Fibroblast of skin of left biceps (primary cell): ENCODE results near the gene ERO1B.
"Not testable (repeated sequence)": the region's sequence is repeated elsewhere in the genome, so short reads cannot be mapped to it uniquely, and the experiment has no call there.

Source experiments
- DNase-seq, 2 experiments: peaks; one replicate each; pipeline ENCODE4 v3.0.0-alpha.2; 2013; ENCODE audit warnings: low read depth in 2 of 2

The ERO1B gene

DNA sequence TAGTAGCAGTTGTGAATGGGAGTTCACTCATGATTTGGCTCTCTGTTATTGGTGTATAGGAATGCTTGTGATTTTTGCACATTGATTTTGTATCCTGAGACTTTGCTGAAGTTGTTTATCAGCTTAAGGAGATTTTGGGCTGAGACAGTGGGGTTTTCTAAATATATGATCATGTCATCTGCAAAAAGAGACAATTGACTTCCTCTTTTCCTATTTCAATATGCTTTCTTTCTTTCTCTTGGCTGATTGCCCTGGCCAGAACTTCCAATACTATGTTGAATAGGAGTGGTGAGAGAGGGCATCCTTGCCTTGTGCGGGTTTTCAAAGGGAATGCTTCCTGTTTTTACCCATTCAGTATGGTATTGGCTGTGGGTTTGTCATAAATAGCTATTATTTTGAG lies 93.7 kb downstream of the ERO1B start:
- not testable (repeated sequence) for DNase-seq

DNA sequence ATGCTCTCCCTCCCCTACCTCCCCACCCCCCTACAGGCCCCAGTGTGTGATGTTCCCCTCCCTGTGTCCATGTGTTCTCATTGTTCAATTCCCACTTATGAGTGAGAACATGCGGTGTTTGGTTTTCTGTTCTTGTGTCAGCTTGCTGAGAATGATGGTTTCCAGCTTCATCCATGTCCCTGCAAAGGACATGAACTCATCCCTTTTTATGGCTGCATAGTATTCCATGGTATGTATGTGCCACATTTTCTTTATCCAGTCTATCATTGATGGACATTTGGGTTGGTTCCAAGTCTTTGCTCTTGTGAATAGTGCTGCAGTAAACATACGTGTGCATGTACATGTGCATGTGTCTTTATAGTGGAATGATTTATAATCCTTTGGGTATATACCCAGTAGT lies 95.3 kb downstream of the ERO1B start:
- DNase-seq = not testable (repeated sequence)

DNA sequence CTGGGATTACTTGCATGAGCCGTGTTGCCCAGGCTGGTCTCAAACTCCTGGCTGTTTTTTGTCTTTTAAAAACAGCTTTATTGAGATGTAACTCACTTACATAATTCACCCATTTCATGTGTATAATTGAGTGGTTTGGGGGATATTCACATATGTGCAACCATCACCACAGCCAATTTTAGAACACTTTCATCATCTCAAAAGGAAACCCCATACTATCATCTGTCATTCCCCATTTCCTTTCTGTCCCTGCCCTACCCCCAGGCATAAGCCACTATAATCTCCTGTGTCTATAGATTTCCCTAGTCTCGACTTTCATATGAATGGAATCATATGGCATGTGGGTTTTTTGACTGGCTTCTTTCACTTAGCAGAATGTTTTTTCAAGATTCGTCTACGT lies 96.1 kb downstream of the ERO1B start:
- no peak for DNase-seq

- no peak for DNase-seq
Measured at GRCh38 chr1:236181059-236181458, 100.7 kb downstream of the ERO1B start.

- DNase-seq = no peak
Measured at GRCh38 chr1:236179634-236180033, 102.1 kb downstream of the ERO1B start.

- no peak for DNase-seq
Measured at GRCh38 chr1:236176337-236177336, 105.1 kb downstream of the ERO1B start.

DNA sequence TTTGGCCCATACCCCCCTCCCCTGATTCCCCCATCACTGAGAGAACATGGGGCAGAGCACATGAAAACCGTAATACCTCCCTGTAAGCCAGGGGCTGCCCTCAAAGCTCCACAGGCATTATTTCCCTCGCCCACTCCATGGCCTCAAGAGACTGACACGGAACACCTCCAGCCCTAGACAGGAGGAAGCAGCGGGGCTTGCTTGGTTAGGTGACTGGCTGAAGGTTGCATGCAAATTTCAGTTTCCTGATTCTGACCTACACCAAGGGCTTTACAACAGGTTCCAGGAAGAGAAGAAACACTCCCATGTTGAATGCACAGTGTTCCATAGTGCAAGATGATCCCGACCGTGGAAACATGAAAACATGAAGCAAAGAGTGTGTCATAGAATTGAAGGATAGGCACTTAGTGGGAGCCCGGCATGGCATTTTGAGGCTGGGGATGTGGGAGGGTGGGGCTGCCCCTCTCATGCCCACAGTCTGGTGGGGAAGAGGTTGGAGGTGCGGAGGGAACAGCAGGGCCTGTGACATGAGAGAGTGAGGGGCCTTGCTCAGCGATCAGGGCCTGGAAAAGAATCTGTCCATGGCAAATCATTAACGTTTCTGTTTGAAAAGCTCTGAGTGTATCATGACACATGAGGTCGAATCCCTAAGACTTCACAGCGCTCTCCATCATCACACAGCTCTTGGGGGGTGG lies 106.0 kb downstream of the ERO1B start:
- no peak for DNase-seq

DNA sequence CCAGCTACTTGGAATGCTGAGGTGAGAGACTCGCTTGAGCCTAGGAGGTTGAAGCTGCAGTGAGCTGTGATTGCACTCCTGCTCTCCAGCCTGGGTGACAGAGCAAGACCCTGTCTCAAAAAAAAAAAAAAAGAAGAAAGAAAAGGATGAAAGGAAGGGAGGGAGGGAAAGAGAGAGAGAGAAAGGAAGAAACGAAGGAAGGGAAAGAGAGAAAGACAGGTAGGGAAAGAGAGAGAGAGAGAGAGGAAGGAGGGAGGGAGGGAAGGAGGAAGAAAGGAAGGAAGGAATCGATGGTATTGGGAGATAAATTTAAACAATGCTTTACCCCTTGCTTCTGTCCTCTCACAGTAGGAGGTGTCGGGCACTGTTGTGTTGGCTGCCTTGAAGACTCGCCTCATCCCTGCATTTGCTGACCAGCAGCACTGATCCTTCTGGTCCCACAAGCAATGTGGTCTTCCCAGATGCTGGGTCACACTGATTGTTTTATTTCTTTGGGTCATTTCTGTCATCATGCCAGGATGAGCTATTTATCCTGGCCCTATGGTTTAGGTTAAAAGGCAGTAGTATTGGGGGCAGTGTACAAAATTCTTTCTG lies 108.5 kb downstream of the ERO1B start:
- DNase-seq = no peak

- peak; percentile 42 to 57 for DNase-seq
Measured at GRCh38 chr1:236172041-236172579, 109.6 kb downstream of the ERO1B start.

- no peak for DNase-seq
Measured at GRCh38 chr1:236168716-236169429, 112.9 kb downstream of the ERO1B start.

DNA sequence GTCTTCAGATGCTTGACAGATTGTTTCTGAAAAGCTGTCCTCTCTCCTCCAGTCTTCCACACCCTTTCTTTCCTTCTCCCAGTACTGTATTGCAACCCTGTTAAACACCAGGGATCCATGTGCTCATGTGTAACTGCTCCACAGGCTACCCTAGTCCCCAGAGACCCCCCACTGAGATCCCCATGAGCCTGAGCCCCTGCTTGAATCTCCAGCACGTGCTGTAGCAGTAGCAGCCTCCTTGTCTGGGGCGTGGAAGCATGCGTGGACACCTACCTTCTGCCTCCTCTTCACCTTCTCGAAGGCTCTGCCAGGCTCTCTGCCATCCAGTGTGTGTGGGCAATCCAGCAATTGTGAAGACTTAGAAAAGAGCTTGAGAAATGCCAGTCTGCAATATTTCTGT lies 114.2 kb downstream of the ERO1B start:
- no peak for DNase-seq

DNA sequence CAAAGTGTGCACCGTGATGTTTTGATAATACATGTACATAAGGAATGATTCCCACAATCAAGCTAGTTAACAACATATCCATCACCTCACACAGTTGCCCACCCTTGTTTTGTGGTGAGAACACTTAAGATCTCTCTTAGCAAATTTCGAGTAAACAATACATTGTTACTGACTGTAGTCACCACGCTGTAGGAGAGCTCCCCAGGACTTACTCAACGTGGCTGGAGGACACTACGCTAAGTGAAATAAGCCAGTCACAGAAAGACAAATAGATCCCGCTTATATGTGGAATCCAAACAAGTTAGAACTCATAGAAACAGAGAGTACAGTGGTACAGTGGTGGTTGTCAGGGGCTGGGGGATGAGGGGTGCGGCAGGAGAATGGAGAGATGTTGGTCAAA lies 114.6 kb downstream of the ERO1B start:
- DNase-seq = no peak

DNA sequence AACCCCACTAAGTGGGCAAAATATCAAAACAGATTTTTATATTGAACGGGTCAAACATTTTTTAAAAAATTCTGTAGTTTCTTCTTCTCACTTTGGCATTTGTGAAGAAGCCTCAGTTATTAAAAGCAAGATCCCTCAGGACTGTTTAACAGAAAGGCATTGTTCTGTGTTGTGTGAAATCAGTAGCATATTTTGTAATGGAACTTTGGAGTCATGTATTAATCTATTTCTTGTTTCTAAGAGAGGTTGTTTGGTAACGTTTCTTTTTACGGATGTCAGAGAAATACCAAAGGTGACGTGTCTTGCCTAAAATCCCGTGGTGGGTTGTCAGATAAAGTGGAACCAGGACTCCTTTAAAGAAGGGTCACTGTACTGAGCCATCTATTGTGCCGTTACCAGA lies 115.7 kb downstream of the ERO1B start:
- no peak for DNase-seq
